D721Med (cell line): Measurements from ENCODE around the gene SVOPL.

Source experiments
- DNase-seq: peaks from one replicate; pipeline ENCODE4 v3.0.0; 2011; ENCODE audit warnings: low spot score; ENCODE audit not compliant: insufficient read length
- FAIRE-seq: peaks from 2 replicates; lab custom pipeline; 2011; peaks lifted over from hg19 to GRCh38; lab: Jason Lieb, UNC
- TF ChIP-seq, protein P1 (sequence below): IDR thresholded peaks from 2 replicates; pipeline ENCODE4 v1.5.1; 2012; ENCODE audit warnings: mild to moderate bottlenecking, control low read depth; ENCODE audit not compliant: insufficient read depth; ENCODE audit errors: missing control alignments

The SVOPL gene

DNA sequence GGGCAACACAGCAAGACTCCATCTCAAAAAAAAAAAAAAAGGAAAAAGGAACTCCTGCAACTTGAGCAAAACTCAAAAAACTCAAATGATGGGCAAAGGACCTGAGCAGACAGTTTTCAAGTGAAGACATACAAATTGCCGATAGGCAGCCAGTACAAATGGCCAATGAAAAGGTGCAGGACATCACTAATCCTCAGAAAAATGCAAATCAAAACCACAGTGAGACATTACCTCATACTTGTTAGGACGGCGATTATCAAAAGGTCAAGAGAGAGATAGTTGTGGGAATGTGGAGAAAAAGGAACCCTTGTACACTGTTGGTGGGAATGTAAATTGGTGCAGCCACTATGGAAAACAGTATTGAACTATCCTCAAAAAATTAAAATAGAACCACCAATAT is 16.8 kb downstream of the SVOPL start:
- FAIRE-seq, result no peak
- no peak for DNase-seq

DNA sequence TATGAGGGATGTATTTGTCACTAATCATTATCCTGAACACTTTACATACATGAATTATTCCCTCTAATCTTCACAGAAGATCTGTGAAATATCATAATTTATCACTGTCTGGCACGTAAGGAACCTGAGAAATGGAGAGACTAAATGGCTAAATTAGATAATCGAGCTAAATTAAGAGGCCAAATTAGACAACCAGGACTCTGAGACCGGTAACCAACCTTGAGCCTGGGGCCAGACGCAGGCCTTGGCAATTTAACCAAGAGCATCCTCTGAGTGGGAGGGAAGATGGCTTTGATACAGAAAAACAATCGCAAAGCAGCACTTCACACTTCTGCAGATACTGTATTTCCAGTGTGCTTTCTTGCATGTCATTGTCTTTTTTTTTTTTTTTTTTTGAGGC is 21.4 kb downstream of the SVOPL start:
- DNase-seq (no peak), FAIRE-seq (no peak)
- TF ChIP-seq, protein P1, sequence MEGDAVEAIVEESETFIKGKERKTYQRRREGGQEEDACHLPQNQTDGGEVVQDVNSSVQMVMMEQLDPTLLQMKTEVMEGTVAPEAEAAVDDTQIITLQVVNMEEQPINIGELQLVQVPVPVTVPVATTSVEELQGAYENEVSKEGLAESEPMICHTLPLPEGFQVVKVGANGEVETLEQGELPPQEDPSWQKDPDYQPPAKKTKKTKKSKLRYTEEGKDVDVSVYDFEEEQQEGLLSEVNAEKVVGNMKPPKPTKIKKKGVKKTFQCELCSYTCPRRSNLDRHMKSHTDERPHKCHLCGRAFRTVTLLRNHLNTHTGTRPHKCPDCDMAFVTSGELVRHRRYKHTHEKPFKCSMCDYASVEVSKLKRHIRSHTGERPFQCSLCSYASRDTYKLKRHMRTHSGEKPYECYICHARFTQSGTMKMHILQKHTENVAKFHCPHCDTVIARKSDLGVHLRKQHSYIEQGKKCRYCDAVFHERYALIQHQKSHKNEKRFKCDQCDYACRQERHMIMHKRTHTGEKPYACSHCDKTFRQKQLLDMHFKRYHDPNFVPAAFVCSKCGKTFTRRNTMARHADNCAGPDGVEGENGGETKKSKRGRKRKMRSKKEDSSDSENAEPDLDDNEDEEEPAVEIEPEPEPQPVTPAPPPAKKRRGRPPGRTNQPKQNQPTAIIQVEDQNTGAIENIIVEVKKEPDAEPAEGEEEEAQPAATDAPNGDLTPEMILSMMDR, result no peak

More for the DNA sequence above, 16.8 kb downstream of the SVOPL start:
- TF ChIP-seq, protein P1, result no peak

DNA sequence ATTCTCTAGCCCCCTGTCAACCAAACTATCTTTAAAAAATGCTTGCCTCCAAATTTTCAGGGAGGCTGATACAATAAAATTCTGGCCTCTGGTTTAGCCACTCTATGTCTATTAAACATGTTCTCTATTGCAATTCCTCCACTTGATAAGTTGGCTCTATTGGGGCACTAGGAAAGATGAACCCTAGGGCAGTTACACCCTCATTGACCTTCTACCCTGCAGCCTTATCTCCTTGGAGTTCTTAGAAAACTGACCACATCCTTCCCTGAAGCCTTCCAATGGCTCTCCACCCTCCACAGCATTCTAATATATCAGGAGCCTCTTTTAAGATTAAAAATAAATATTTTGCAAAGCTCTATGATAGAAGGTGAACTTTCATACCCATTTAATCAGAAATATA is 30.6 kb downstream of the SVOPL start:
- no peak for FAIRE-seq
- no peak for DNase-seq
- TF ChIP-seq, protein P1, result no peak

DNA sequence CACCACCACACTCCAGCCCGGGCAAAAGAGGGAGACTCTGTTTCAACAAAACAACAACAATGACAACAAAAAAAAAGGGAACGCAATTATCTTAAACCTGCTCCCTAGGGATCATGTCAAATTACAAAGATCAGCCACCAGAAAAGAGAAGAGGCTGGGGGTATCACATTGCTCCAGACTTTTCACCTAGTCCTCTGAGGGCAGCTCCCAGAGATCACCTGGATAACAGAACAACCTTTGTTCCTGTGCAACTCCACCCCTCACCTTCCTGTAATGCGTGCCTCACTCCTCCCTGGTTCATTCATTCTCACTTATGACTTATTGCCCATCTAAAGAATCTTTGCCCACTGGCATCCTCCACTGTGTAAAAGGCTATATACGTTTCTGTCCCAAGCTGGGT is 31.8 kb downstream of the SVOPL start:
- FAIRE-seq, result no peak
- TF ChIP-seq, protein P1, result no peak
- DNase-seq, result no peak

DNA sequence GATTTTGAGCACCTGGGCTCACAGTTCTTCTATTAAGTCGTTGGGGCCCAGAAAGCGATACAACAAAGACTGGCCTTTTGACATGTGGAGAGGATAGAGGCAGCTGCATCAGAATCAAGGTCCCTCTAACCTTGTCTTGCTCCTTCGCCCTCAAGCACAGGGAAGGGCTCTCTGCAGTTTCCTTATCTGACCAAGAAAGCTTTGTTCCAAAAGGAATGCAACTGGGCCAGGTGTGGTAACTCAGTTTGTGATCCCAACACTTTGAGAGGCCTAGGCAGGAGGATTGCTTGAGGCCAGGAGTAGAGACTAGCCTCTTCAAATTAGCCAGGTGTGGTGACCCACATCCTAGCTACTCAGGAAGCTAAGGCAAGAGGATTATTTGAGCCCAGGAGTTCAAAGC is 32.2 kb downstream of the SVOPL start:
- DNase-seq, result no peak
- FAIRE-seq, result no peak
- TF ChIP-seq, protein P1, result no peak

DNA sequence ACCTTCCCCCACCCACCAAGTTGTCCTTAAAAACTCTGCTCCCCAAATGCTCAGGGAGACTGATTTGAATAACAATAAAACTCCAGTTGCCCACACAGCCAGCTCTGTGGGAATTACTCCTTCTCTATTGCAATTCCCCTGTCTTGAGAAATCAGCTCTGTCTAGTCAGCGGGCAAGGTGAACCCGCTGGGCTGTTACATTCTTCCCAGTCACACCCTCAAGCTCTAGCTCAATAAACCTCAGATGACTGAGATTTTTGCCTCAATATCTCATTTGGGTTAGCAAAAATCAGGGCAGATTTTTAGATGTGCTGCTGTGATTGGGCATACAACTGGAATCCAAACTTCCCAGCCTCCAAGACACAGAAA is 32.9 kb downstream of the SVOPL start:
- DNase-seq (no peak), FAIRE-seq (no peak)

DNA sequence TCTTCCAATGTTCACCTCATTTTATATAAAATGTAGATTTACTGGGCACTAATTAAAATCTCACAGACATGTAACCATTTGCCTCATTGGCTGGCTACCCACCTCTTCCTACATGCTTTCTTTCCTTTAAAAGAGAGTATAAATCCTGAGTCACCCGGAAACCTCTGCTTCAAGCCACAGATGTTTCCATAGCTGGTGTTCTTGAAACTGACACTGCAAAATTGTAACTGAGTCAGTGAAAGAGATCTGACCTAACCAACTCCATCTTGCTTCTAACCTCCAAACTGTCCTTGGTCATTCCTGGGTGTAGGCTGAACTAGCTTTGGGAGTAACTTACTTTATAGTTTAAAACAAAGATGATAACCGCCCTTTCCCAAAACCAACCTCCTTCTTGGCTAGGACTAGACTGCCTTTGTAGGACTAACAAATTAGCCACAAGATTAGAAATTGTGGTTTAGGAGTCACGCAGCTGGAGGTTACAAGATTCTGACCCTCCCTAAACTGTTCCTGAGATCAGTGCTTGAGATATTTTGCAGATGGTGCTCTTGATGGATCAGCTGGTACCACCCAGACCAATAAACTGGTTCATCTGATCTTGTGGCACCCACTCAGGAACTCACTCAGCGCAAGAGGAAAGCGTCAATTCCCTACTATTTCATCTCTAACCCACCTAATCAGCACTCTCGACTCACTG is 33.5 kb downstream of the SVOPL start:
- no peak for DNase-seq
- no peak for FAIRE-seq
- TF ChIP-seq, protein P1, result no peak

More for the DNA sequence above, 32.9 kb downstream of the SVOPL start:
- TF ChIP-seq, protein P1, result no peak
